ENCODE data around the gene PHF23.

GRCh38 chr17:7208027-7208571, 31.2 kb downstream of the PHF23 start:
- no peak for TF ChIP-seq CTCF (IDR thresholded peaks at IDR 0.05; ENCODE audit: insufficient read depth, low read depth, low read length)
- no peak for TF ChIP-seq EZH2 (IDR thresholded peaks at IDR 0.05; ENCODE audit: insufficient read depth, low read length)
